ELR (cell line): ENCODE measurements around the gene LMNB1.
"Not testable (repeated sequence)": the region's sequence is repeated elsewhere in the genome, so short reads cannot be mapped to it uniquely, and the experiment has no call there.

Experiments
- DNase-seq: peaks from one replicate; pipeline ENCODE4 v3.0.0-alpha.2; 2015; ENCODE audit warnings: low read depth

LMNB1 gene

GRCh38 chr5:126776499-126777256, at the start of gene LMNB1:
TSS of gene LMNB1 (plus strand) at chr5:126777136. CDS start at chr5:126777509, 373 bp downstream.
- peak; percentile 97 for DNase-seq

- no peak for DNase-seq
These were observed 44.2 kb upstream of the LMNB1 start for GRCh38 chr5:126732716-126733115.

GRCh38 chr5:126734573-126734972, 42.4 kb upstream of the LMNB1 start:
- not testable (repeated sequence) for DNase-seq

- DNase-seq: peak; percentile 48
These were observed 40.8 kb upstream of the LMNB1 start for GRCh38 chr5:126736141-126736540.

GRCh38 chr5:126741361-126741760, 35.6 kb upstream of the LMNB1 start:
- no peak for DNase-seq

- DNase-seq: no peak
These were observed 34.5 kb upstream of the LMNB1 start for GRCh38 chr5:126742425-126742824.

GRCh38 chr5:126744836-126745235, 32.1 kb upstream of the LMNB1 start:
- no peak for DNase-seq

- DNase-seq: no peak
These were observed 31.5 kb upstream of the LMNB1 start for GRCh38 chr5:126745259-126745992.

- DNase-seq: no peak
These were observed 30.6 kb upstream of the LMNB1 start for GRCh38 chr5:126746290-126746689.

- DNase-seq: no peak
These were observed 24.7 kb upstream of the LMNB1 start for GRCh38 chr5:126752081-126752785.

GRCh38 chr5:126753227-126753626, 23.7 kb upstream of the LMNB1 start:
- no peak for DNase-seq

GRCh38 chr5:126754609-126755008, 22.3 kb upstream of the LMNB1 start:
- DNase-seq: no peak

- no peak for DNase-seq
These were observed 21.3 kb upstream of the LMNB1 start for GRCh38 chr5:126755593-126755992.

GRCh38 chr5:126757713-126758357, 19.1 kb upstream of the LMNB1 start:
- DNase-seq: no peak

- no peak for DNase-seq
These were observed 13.6 kb upstream of the LMNB1 start for GRCh38 chr5:126763371-126763770.

- DNase-seq: no peak
These were observed 7.2 kb upstream of the LMNB1 start for GRCh38 chr5:126769703-126770102.

- not testable (repeated sequence) for DNase-seq
These were observed 3.4 kb upstream of the LMNB1 start for GRCh38 chr5:126773536-126773935.

- DNase-seq: not testable (repeated sequence)
These were observed 2.3 kb upstream of the LMNB1 start for GRCh38 chr5:126774595-126774994.

GRCh38 chr5:126777257-126777974, 480 bp downstream of the LMNB1 start:
- peak; percentile 66 for DNase-seq

- DNase-seq: peak; percentile 98
These were observed 1.2 kb downstream of the LMNB1 start for GRCh38 chr5:126777975-126778674.
